Panc1 (cell line): ENCODE results near the gene TSTD2. TPM values are rescaled to one million over a fixed set of nuclear protein-coding genes. Genes with fewer than 3 reads are reported as not detected.

Experiments
- ATAC-seq: fragments of 200-7000 bp; cut with Tn5 transposase; 2 replicates; pipeline ENCODE4 v1.9.1; 2020; ENCODE audit warnings: mild to moderate bottlenecking, moderate library complexity
- Bru-seq: library from RNA; stranded (reverse); fragments of 400-500 nt; gene quantifications from one replicate; lab custom pipeline; 2021; lab: Mats Ljungman, UMichigan
- BruChase-seq, 2 experiments: library from RNA; stranded (reverse); fragments of 400-500 nt; gene quantifications; one replicate each; lab custom pipeline; 2021; lab: Mats Ljungman, UMichigan
- BruUV-seq: library from RNA; stranded (reverse); fragments of 400-500 nt; replicated peaks from 2 replicates; lab custom pipeline; 2021; lab: Mats Ljungman, UMichigan
- CTCF ChIA-PET: fragments of 300-600 bp; sonication (Branson Sonifier 250); formaldehyde crosslinking; loops from one replicate; lab custom pipeline; 2022; ENCODE audit warnings: antibody characterized with exemption; lab: Charles Lee
- POLR2A ChIA-PET: fragments of 300-600 bp; sonication (Branson Sonifier 250); formaldehyde crosslinking; loops from one replicate; lab custom pipeline; 2022; ENCODE audit warnings: antibody characterized with exemption; lab: Charles Lee
- DNase-seq: peaks from one replicate; pipeline ENCODE4 v3.0.0-alpha.2; 2010; ENCODE audit warnings: low read depth, low spot score
- H3K27ac ChIP-seq: 2 replicates; pipeline ENCODE4 v1.5.1; 2011; ENCODE audit warnings: mild to moderate bottlenecking, low read length, inconsistent platforms
- H3K27me3 ChIP-seq: fragments of 200-500 bp; sonication (Bioruptor generic); 2 replicates; pipeline ENCODE4 v1.6.0; 2014; ENCODE audit warnings: low read length, inconsistent platforms; ENCODE audit not compliant: control insufficient read depth, insufficient read depth
- H3K36me3 ChIP-seq: fragments of 200-500 bp; sonication (Bioruptor generic); 2 replicates; pipeline ENCODE4 v1.5.1; 2014; ENCODE audit warnings: inconsistent platforms, mild to moderate bottlenecking, low read length, moderate library complexity; ENCODE audit not compliant: control insufficient read depth, insufficient read depth
- H3K4me1 ChIP-seq: 2 replicates; pipeline ENCODE4 v1.5.1; 2011; ENCODE audit warnings: inconsistent platforms, mild to moderate bottlenecking, low read length, moderate library complexity; ENCODE audit not compliant: control insufficient read depth, insufficient read depth
- H3K4me3 ChIP-seq, 2 experiments: 2 replicates each; pipeline ENCODE4 v1.5.1; 2011 to 2012; ENCODE audit warnings: low read depth in 2 of 2, low read length in 2 of 2, mild to moderate bottlenecking in 2 of 2, inconsistent platforms in 1 of 2, moderate library complexity in 1 of 2
- H3K9me3 ChIP-seq: fragments of 200-500 bp; sonication (Bioruptor generic); 2 replicates; pipeline ENCODE4 v1.5.1; 2014; ENCODE audit warnings: low read depth, mild to moderate bottlenecking, inconsistent platforms, low read length, moderate library complexity; ENCODE audit not compliant: control insufficient read depth, insufficient read depth
- CTCF ChIP-seq: fragments of 450-650 bp; IDR thresholded peaks from 2 replicates; pipeline ENCODE4 v1.5.1; 2017; ENCODE audit warnings: mild to moderate bottlenecking
- POLR2AphosphoS5 ChIP-seq: IDR thresholded peaks from 2 replicates; pipeline ENCODE4 v1.6.1; 2012; ENCODE audit warnings: mild to moderate bottlenecking, low read depth, low read length, moderate library complexity
- REST ChIP-seq, 2 experiments: IDR thresholded peaks; 2 replicates each; pipeline ENCODE4 v1.6.1; 2011 to 2012; ENCODE audit warnings: low read depth in 2 of 2, control low read depth in 1 of 2, low read length in 1 of 2, mild to moderate bottlenecking in 1 of 2, moderate library complexity in 1 of 2; ENCODE audit not compliant: insufficient read depth in 1 of 2
- SIN3A ChIP-seq: IDR thresholded peaks from 2 replicates; pipeline ENCODE4 v1.6.1; 2012; ENCODE audit warnings: low read depth, mild to moderate bottlenecking, low read length, moderate library complexity, borderline replicate concordance; ENCODE audit not compliant: insufficient read depth
- TCF7L2 ChIP-seq: IDR thresholded peaks from 2 replicates; pipeline ENCODE4 v1.6.1; 2011; ENCODE audit warnings: mild to moderate bottlenecking, low read depth, low read length, inconsistent platforms
- in situ Hi-C: cut with HindIII; loops from 2 replicates; pipeline ENCODE4 v1.10.0; 2016; ENCODE audit warnings: low sequenced_read_pairs, low pct_unique_long_range_greater_than_20kb
- intact Hi-C: fragments of 100-400 bp; cut with micrococcal nuclease; formaldehyde crosslinking; loops from one replicate; pipeline ENCODE4 v1.10.0; 2022; ENCODE audit not compliant: unreplicated experiment
- long read RNA-seq: library from polyadenylated mRNA; unstranded; transcript quantifications from one replicate; pipeline ENCODE4 v2.0.0, GENCODE V29; 2021; ENCODE audit not compliant: unreplicated experiment
- polyA plus RNA-seq: library from polyadenylated mRNA; unstranded; fragments of >200 nt; gene quantifications from one replicate; pipeline ENCODE4 v1.2.1, GENCODE V29; 2012; ENCODE audit warnings: missing spikeins; ENCODE audit not compliant: insufficient read length
- total RNA-seq: library from RNA; stranded (reverse); gene quantifications from one replicate; pipeline ENCODE4 v1.2.1, GENCODE V29; 2021; ENCODE audit not compliant: unreplicated experiment

The TSTD2 gene
- total RNA-seq (10.1 TPM), Bru-seq, nascent RNA (percentile 74 among the genes with signal in this experiment), BruChase-seq, experiment 1, labeled RNA remaining after a 2-hour chase (percentile 72 among the genes with signal in this experiment), BruChase-seq, experiment 2, labeled RNA remaining after a 6-hour chase (percentile 62 among the genes with signal in this experiment)
- 6.8 TPM for polyA plus RNA-seq
- long read RNA-seq, full-length matches to known transcripts: 21 of 31 reads
- long read RNA-seq, partial matches to known transcripts: 3 of 31 reads
- long read RNA-seq, other reads (novel, unspliced or antisense): 7 of 31 reads

- H3K4me3 ChIP-seq: peak within 1 kb of the TSS; percentile 87 to 96
- H3K36me3 ChIP-seq: peaks cover 3% of the 10 kb centered on the region
- in situ Hi-C loops (no loop called here), intact Hi-C loops (no loop called here)
- DNase-seq: peak; percentile 79
- peaks cover 24% of the 10 kb centered on the region for H3K4me1 ChIP-seq
- no TSS peak for BruUV-seq
- no peaks in the 10 kb centered on the region for H3K27me3 ChIP-seq
- ChIA-PET POLR2A (interaction anchor here (0.6 to 1.2 kb wide), 4 partner anchors 54 to 912 kb away, joined by 3 to 4 read pairs (median 3); no protein-coding TSS in a partner anchor), CTCF (interaction anchor here (0.6 to 0.7 kb wide), 3 partner anchors 23 to 266 kb away, joined by 6 to 8 read pairs (median 6); no protein-coding TSS in a partner anchor)
- no peaks in the 10 kb centered on the region for H3K9me3 ChIP-seq
- TF ChIP-seq TCF7L2 (no peak; the same call in 1 of the 2 replicates), REST (IDR thresholded peaks at IDR 0.05; ENCODE audit: insufficient read depth in 1 of 2, low read depth in 2 of 2, low read length in 1 of 2) (no peak), SIN3A (peak; percentile 71; the same call in 1 of the 2 replicates), CTCF (no peak), POLR2AphosphoS5 (peak; percentile 19; the same call in 1 of the 2 replicates)
- peak; percentile 95 for ATAC-seq
- H3K27ac ChIP-seq: peak within 1 kb of the TSS; percentile 95
Observed at GRCh38 chr9:97632985-97633858, at the start of gene TSTD2, which contains the start of gene NCBP1. Gene TSTD2 (minus strand): TSS chr9:97633368. CDS start chr9:97627562, 5,806 bp downstream. Gene NCBP1 (plus strand): TSS chr9:97633821. CDS start chr9:97633882, 61 bp downstream.

- no peaks in the 10 kb centered on the region for H3K4me1 ChIP-seq
- no peak overlapping the region for H3K27ac ChIP-seq
- H3K9me3 ChIP-seq: no peaks in the 10 kb centered on the region
- H3K36me3 ChIP-seq: peaks cover 11% of the 10 kb centered on the region; the same call in 1 of the 2 replicates
- no peak overlapping the region for H3K4me3 ChIP-seq
- intact Hi-C loops (no loop called here), in situ Hi-C loops (no loop called here)
- ChIA-PET POLR2A (no interaction called here), CTCF (no interaction called here)
- TF ChIP-seq TCF7L2: no peak
- no peak for TF ChIP-seq REST (IDR thresholded peaks at IDR 0.05; ENCODE audit: insufficient read depth in 1 of 2, low read depth in 2 of 2, low read length in 1 of 2)
- TF ChIP-seq CTCF: no peak
- no peak for TF ChIP-seq POLR2AphosphoS5
- no peak for TF ChIP-seq SIN3A
- ATAC-seq (no peak), DNase-seq (no peak)
- BruUV-seq: no TSS peak
- H3K27me3 ChIP-seq: no peaks in the 10 kb centered on the region
Observed at GRCh38 chr9:97682242-97682641, 49.1 kb upstream of the TSTD2 start.
